Astrocyte of the cerebellum (primary cell): ENCODE measurements around the gene NDUFB8.
"Not testable (repeated sequence)": the region's sequence is repeated elsewhere in the genome, so short reads cannot be mapped to it uniquely, and the experiment has no call there.

ENCODE experiments used
- DNase-seq: peaks from one replicate; pipeline ENCODE4 v3.0.0-alpha.2; 2011; ENCODE audit warnings: low read depth
- H3K4me3 ChIP-seq: 2 replicates; pipeline ENCODE4 v1.5.1; 2011; ENCODE audit warnings: mild to moderate bottlenecking, low read depth, low read length, moderate library complexity
- CTCF ChIP-seq: IDR thresholded peaks from 2 replicates; pipeline ENCODE4 v1.5.1; 2012; ENCODE audit warnings: low read length, low read depth, moderate library complexity, mild to moderate bottlenecking; ENCODE audit errors: missing control alignments
- in situ Hi-C: cut with HindIII; loops from 2 replicates; pipeline ENCODE4 v1.10.0; 2017; ENCODE audit warnings: low sequenced_read_pairs

Gene NDUFB8

GRCh38 chr10:100529475-100530298 is at the start of gene NDUFB8:
TSS of gene NDUFB8 (minus strand) at chr10:100529871. CDS start at chr10:100529851, 20 bp downstream.
- no peak for TF ChIP-seq CTCF
- peak; percentile 53 for DNase-seq
- in situ Hi-C loops = no loop called here
- H3K4me3 ChIP-seq = peak within 1 kb of the TSS; percentile 91

- DNase-seq = no peak
- H3K4me3 ChIP-seq = no peak overlapping the region
- TF ChIP-seq CTCF = no peak
- in situ Hi-C loops = no loop called here
Measured at GRCh38 chr10:100576282-100576635, 46.6 kb upstream of the NDUFB8 start.

GRCh38 chr10:100575585-100576281 is 46.1 kb upstream of the NDUFB8 start:
- in situ Hi-C loops = no loop called here
- no peak overlapping the region for H3K4me3 ChIP-seq
- TF ChIP-seq CTCF = no peak
- DNase-seq = no peak

GRCh38 chr10:100575146-100575545 is 45.5 kb upstream of the NDUFB8 start:
- in situ Hi-C loops, DNase-seq, H3K4me3 ChIP-seq: not testable (repeated sequence)

GRCh38 chr10:100571084-100571856 is 41.6 kb upstream of the NDUFB8 start:
- no peak overlapping the region for H3K4me3 ChIP-seq
- in situ Hi-C loops = no loop called here
- TF ChIP-seq CTCF = no peak
- no peak for DNase-seq

- no peak for TF ChIP-seq CTCF
- H3K4me3 ChIP-seq = no peak overlapping the region
- no peak for DNase-seq
- in situ Hi-C loops = no loop called here
Measured at GRCh38 chr10:100570506-100570905, 40.8 kb upstream of the NDUFB8 start.
